GM23338 (cell line): ENCODE measurements around the gene MRPL52. TPM values are rescaled to one million over a fixed set of nuclear protein-coding genes. Genes with fewer than 3 reads are reported as not detected.

Experiments
- ATAC-seq: fragments of 200-7000 bp; cut with Tn5 transposase; 3 replicates; pipeline ENCODE4 v1.9.1; 2020
- DNase-seq: peaks from one replicate; pipeline ENCODE4 v3.0.0-alpha.2; 2015; ENCODE audit warnings: low spot score
- H2AFZ ChIP-seq: fragments of 200-600 bp; sonication (generic); 2 replicates; pipeline ENCODE4 v1.8.0; 2016; ENCODE audit warnings: antibody characterized with exemption, mild to moderate bottlenecking, moderate library complexity
- H3F3A ChIP-seq: fragments of 200-600 bp; sonication (generic); replicated peaks from 2 replicates; pipeline ENCODE4 v1.8.0; 2017; ENCODE audit warnings: antibody characterized with exemption, mixed run types, low read depth
- H3K27ac ChIP-seq: fragments of 200-600 bp; sonication (generic); 2 replicates; pipeline ENCODE4 v1.6.1; 2016; ENCODE audit warnings: low read depth
- H3K27me3 ChIP-seq: fragments of 200-600 bp; sonication (generic); 2 replicates; pipeline ENCODE4 v1.8.0; 2016; ENCODE audit warnings: mild to moderate bottlenecking, mixed run types, moderate library complexity; ENCODE audit not compliant: insufficient read depth
- H3K36me3 ChIP-seq: fragments of 200-600 bp; sonication (generic); 2 replicates; pipeline ENCODE4 v1.8.0; 2016; ENCODE audit warnings: mild to moderate bottlenecking; ENCODE audit not compliant: insufficient read depth
- H3K4me1 ChIP-seq: fragments of 200-600 bp; sonication (generic); 2 replicates; pipeline ENCODE4 v1.8.0; 2016; ENCODE audit warnings: mild to moderate bottlenecking, moderate library complexity; ENCODE audit not compliant: insufficient read depth
- H3K4me2 ChIP-seq: fragments of 200-600 bp; sonication (generic); 2 replicates; pipeline ENCODE4 v1.7.1; 2017; ENCODE audit warnings: mixed run types
- H3K4me3 ChIP-seq: fragments of 200-600 bp; sonication (generic); 2 replicates; pipeline ENCODE4 v1.6.1; 2016; ENCODE audit warnings: mixed run types
- H3K79me2 ChIP-seq: fragments of 200-600 bp; sonication (generic); replicated peaks from 2 replicates; pipeline ENCODE4 v1.8.0; 2017; ENCODE audit warnings: mild to moderate bottlenecking; ENCODE audit not compliant: insufficient read depth
- H3K9me2 ChIP-seq: fragments of 200-600 bp; sonication (generic); 2 replicates; pipeline ENCODE4 v1.8.0; 2017; ENCODE audit not compliant: insufficient read depth
- H4K20me1 ChIP-seq: fragments of 200-600 bp; sonication (generic); replicated peaks from 2 replicates; pipeline ENCODE4 v1.8.0; 2017; ENCODE audit warnings: mild to moderate bottlenecking; ENCODE audit not compliant: insufficient read depth
- H3K27ac Mint-ChIP-seq: 2 replicates; pipeline ENCODE4 v1.8.0; 2020; ENCODE audit warnings: inconsistent platforms, mild to moderate bottlenecking, moderate library complexity, mixed read lengths
- H3K27me3 Mint-ChIP-seq: 3 replicates; pipeline ENCODE4 v1.8.0; 2022; ENCODE audit warnings: low read depth, mild to moderate bottlenecking, moderate library complexity, mixed read lengths, inconsistent platforms; ENCODE audit not compliant: insufficient read depth, poor library complexity
- H3K36me3 Mint-ChIP-seq: 3 replicates; pipeline ENCODE4 v1.8.0; 2021; ENCODE audit warnings: low read depth, mild to moderate bottlenecking, inconsistent platforms, moderate library complexity, mixed read lengths
- H3K4me1 Mint-ChIP-seq: 3 replicates; pipeline ENCODE4 v1.8.0; 2020; ENCODE audit warnings: mild to moderate bottlenecking, inconsistent platforms, mixed read lengths
- H3K4me3 Mint-ChIP-seq: 3 replicates; pipeline ENCODE4 v1.8.0; 2021; ENCODE audit warnings: moderate library complexity, mild to moderate bottlenecking, inconsistent platforms, mixed read lengths
- H3K9me3 Mint-ChIP-seq: 3 replicates; pipeline ENCODE4 v1.8.0; 2020; ENCODE audit warnings: moderate library complexity, mild to moderate bottlenecking, inconsistent platforms, mixed read lengths
- CREB1 ChIP-seq: fragments of 250-450 bp; sonication (Bioruptor Pico); IDR thresholded peaks from 2 replicates; pipeline ENCODE4 v1.5.0; 2020; ENCODE audit warnings: low read depth, mild to moderate bottlenecking, moderate library complexity
- CTCF ChIP-seq, 2 experiments: fragments of 200-600 bp in 1 of 2; sonication (generic) in 1 of 2; conservative IDR thresholded peaks; 2 replicates each; pipeline versions ENCODE4 v1.5.1 to v1.6.1; 2016 to 2017; ENCODE audit warnings: antibody characterized with exemption in 2 of 2, low read depth in 2 of 2, mild to moderate bottlenecking in 2 of 2, moderate library complexity in 1 of 2
- ETS1 ChIP-seq: IDR thresholded peaks from 2 replicates; pipeline ENCODE4 v1.6.1; 2016; ENCODE audit warnings: antibody characterized with exemption
- EZH2 ChIP-seq: fragments of 200-600 bp; sonication (generic); IDR thresholded peaks from one replicate; pipeline ENCODE4 v1.8.0; 2017; ENCODE audit warnings: antibody characterized with exemption, mild to moderate bottlenecking, low read depth; ENCODE audit not compliant: unreplicated experiment
- EZH2phosphoT487 ChIP-seq: fragments of 200-600 bp; sonication (generic); IDR thresholded peaks from one replicate; pipeline ENCODE4 v1.8.1; 2018; ENCODE audit warnings: antibody characterized with exemption; ENCODE audit not compliant: unreplicated experiment
- JUNB ChIP-seq: IDR thresholded peaks from one replicate; pipeline ENCODE4 v1.6.1; 2016; ENCODE audit warnings: antibody characterized with exemption; ENCODE audit not compliant: unreplicated experiment
- NANOG ChIP-seq: IDR thresholded peaks from 2 replicates; pipeline ENCODE4 v1.6.1; 2016; ENCODE audit warnings: antibody characterized with exemption, borderline replicate concordance
- POLR2AphosphoS5 ChIP-seq: IDR thresholded peaks from 2 replicates; pipeline ENCODE4 v1.6.1; 2016; ENCODE audit warnings: antibody characterized with exemption, low read depth
- STAT1 ChIP-seq: IDR thresholded peaks from one replicate; pipeline ENCODE4 v1.6.1; 2016; ENCODE audit warnings: antibody characterized with exemption; ENCODE audit not compliant: unreplicated experiment
- ZNF114 ChIP-seq: fragments of 250-450 bp; sonication (Bioruptor Pico); IDR thresholded peaks from 2 replicates; pipeline ENCODE4 v1.5.0; 2020; ENCODE audit warnings: mild to moderate bottlenecking, moderate library complexity
- ZNF331 ChIP-seq: fragments of 250-450 bp; sonication (Bioruptor Pico); IDR thresholded peaks from 2 replicates; pipeline ENCODE4 v1.5.0; 2020; ENCODE audit warnings: low read depth, mild to moderate bottlenecking, moderate library complexity
- polyA plus RNA-seq: library from polyadenylated mRNA; unstranded; fragments of >200 nt; fragmentation: Nextera tagmentation; extraction: Ambion mirVana; gene quantifications from 2 replicates; pipeline ENCODE4 v1.2.1, GENCODE V29; 2016
- total RNA-seq: library from RNA; depleted of rRNA; stranded (reverse); fragments of >200 nt; shearing (Covaris generic); gene quantifications from 2 replicates; pipeline ENCODE4 v1.2.3, GENCODE V29; 2014

The MRPL52 gene
- total and polyA plus RNA-seq, 2 experiments from 2014 or later, result 131 to 617 TPM

- H3K36me3 Mint-ChIP-seq, result no peaks in the 10 kb centered on the region; the same call in 2 of the 3 replicates
- Histone ChIP-seq H3K27ac (peak overlapping the region; percentile 100), H2AFZ (no peak overlapping the region), H3K4me2 (peak overlapping the region; percentile 97), H4K20me1 (no peaks in the 10 kb centered on the region), H3K36me3 (no peaks in the 10 kb centered on the region), H3F3A (peaks cover 8% of the 10 kb centered on the region; the same call in 1 of the 2 replicates), H3K79me2 (no peaks in the 10 kb centered on the region), H3K4me1 (peaks cover 41% of the 10 kb centered on the region), H3K9me2 (no peaks in the 10 kb centered on the region), H3K4me3 (peak overlapping the region; percentile 86), H3K27me3 (no peaks in the 10 kb centered on the region)
- H3K4me3 Mint-ChIP-seq, result peak overlapping the region; percentile 80
- H3K9me3 Mint-ChIP-seq, result no peaks in the 10 kb centered on the region
- no peak for TF ChIP-seq EZH2phosphoT487
- no peak for TF ChIP-seq ETS1
- TF ChIP-seq EZH2, result no peak
- TF ChIP-seq POLR2AphosphoS5, result no peak
- TF ChIP-seq STAT1, result no peak
- no peak for TF ChIP-seq ZNF114 (CRISPR knock-in tag)
- TF ChIP-seq NANOG, result no peak
- TF ChIP-seq CREB1 (CRISPR knock-in tag), result no peak
- peak overlapping the region; percentile 96 for H3K27ac Mint-ChIP-seq
- no peak for ATAC-seq
- peaks cover 28% of the 10 kb centered on the region for H3K27me3 Mint-ChIP-seq
- DNase-seq, result peak; percentile 46
- H3K4me1 Mint-ChIP-seq, result peaks cover 45% of the 10 kb centered on the region
These were observed 8.3 kb upstream of the MRPL52 start for GRCh38 chr14:22821193-22822015.

GRCh38 chr14:22822016-22822570 is 7.6 kb upstream of the MRPL52 start:
- Histone ChIP-seq H3K79me2 (no peaks in the 10 kb centered on the region), H3K4me3 (peak overlapping the region; percentile 86), H4K20me1 (no peaks in the 10 kb centered on the region), H3K4me1 (peaks cover 45% of the 10 kb centered on the region), H3F3A (peaks cover 8% of the 10 kb centered on the region; the same call in 1 of the 2 replicates), H3K27ac (peak overlapping the region; percentile 100), H3K4me2 (peak overlapping the region; percentile 97), H3K27me3 (no peaks in the 10 kb centered on the region), H2AFZ (0 out of 2 replicates have a peak overlapping the region, but pooled peaks have one; percentile 15), H3K9me2 (no peaks in the 10 kb centered on the region), H3K36me3 (no peaks in the 10 kb centered on the region)
- ATAC-seq (peak; percentile 42), DNase-seq (peak; percentile 86)
- H3K27ac Mint-ChIP-seq, result peak overlapping the region; percentile 96
- peaks cover 28% of the 10 kb centered on the region for H3K27me3 Mint-ChIP-seq
- no peaks in the 10 kb centered on the region; the same call in 2 of the 3 replicates for H3K36me3 Mint-ChIP-seq
- H3K9me3 Mint-ChIP-seq, result no peaks in the 10 kb centered on the region
- peaks cover 45% of the 10 kb centered on the region for H3K4me1 Mint-ChIP-seq
- peak overlapping the region; percentile 80 for H3K4me3 Mint-ChIP-seq
- no peak for TF ChIP-seq ETS1
- no peak for TF ChIP-seq ZNF331
- no peak for TF ChIP-seq CTCF (conservative IDR thresholded peaks at IDR 0.05; ENCODE audit: low read depth in 2 of 2)
- TF ChIP-seq ZNF114 (CRISPR knock-in tag), result no peak
- no peak for TF ChIP-seq EZH2
- TF ChIP-seq STAT1, result no peak
- TF ChIP-seq JUNB, result no peak
- TF ChIP-seq CREB1 (CRISPR knock-in tag), result no peak
- no peak for TF ChIP-seq EZH2phosphoT487
